Liver (tissue), 9 donors: ENCODE data around the gene RAB27B. TPM values are rescaled to one million over a fixed set of nuclear protein-coding genes. Genes with fewer than 3 reads are reported as not detected.

ENCODE experiments used
- DNase-seq: peaks from one replicate; pipeline ENCODE4 v3.0.0-alpha.2; 2017; ENCODE audit warnings: low spot score
- H3K27ac ChIP-seq, 2 donors: one replicate each; pipeline ENCODE4 v1.7.0; 2013; ENCODE audit warnings: inconsistent platforms in 2 of 2, low read length in 2 of 2, control low read depth in 1 of 2, low read depth in 1 of 2, mild to moderate bottlenecking in 1 of 2
- H3K27me3 ChIP-seq, 4 donors: one replicate each; pipeline versions ENCODE4 v1.6.1 to v1.7.0; 2013; ENCODE audit warnings: low read length in 3 of 4, inconsistent platforms in 1 of 4, mild to moderate bottlenecking in 1 of 4, moderate library complexity in 1 of 4; ENCODE audit not compliant: control insufficient read depth in 4 of 4, insufficient read depth in 4 of 4
- H3K36me3 ChIP-seq, 4 donors: one replicate each; pipeline versions ENCODE4 v1.6.1 to v1.7.0; 2013; ENCODE audit warnings: low read length in 3 of 4, mild to moderate bottlenecking in 3 of 4, low read depth in 1 of 4, moderate library complexity in 1 of 4; ENCODE audit not compliant: control insufficient read depth in 4 of 4, insufficient read depth in 3 of 4
- H3K4me1 ChIP-seq, 4 donors: one replicate each; pipeline versions ENCODE4 v1.6.1 to v1.7.0; 2013; ENCODE audit warnings: low read length in 3 of 4, mild to moderate bottlenecking in 3 of 4, moderate library complexity in 1 of 4; ENCODE audit not compliant: control insufficient read depth in 4 of 4, insufficient read depth in 4 of 4
- H3K4me3 ChIP-seq, 3 donors: one replicate each; pipeline versions ENCODE4 v1.6.1 to v1.7.0; 2013; ENCODE audit warnings: low read length in 3 of 3, control low read depth in 1 of 3, low read depth in 1 of 3, mild to moderate bottlenecking in 1 of 3
- H3K9ac ChIP-seq, 2 donors: one replicate each; pipeline ENCODE4 v1.7.0; 2013; ENCODE audit warnings: low read length in 2 of 2, mild to moderate bottlenecking in 2 of 2, moderate library complexity in 2 of 2, control low read depth in 1 of 2, low read depth in 1 of 2
- H3K9me3 ChIP-seq, 4 donors: one replicate each; pipeline versions ENCODE4 v1.6.1 to v1.7.0; 2013; ENCODE audit warnings: low read length in 3 of 4; ENCODE audit not compliant: control insufficient read depth in 4 of 4
- ATF3 ChIP-seq: IDR thresholded peaks from 2 replicates; pipeline ENCODE4 v1.6.1; 2016; ENCODE audit warnings: antibody characterized with exemption
- CTCF ChIP-seq: fragments of 150-350 bp; IDR thresholded peaks from 2 replicates; pipeline ENCODE4 v1.5.1; 2017; ENCODE audit warnings: improper control_type of control experiment, low read depth, low read length; ENCODE audit not compliant: missing input control
- EGR1 ChIP-seq, 2 donors: IDR thresholded peaks; 2 replicates each; pipeline ENCODE4 v1.6.1; 2016 to 2018; ENCODE audit warnings: antibody characterized with exemption in 2 of 2, low read depth in 2 of 2
- FOXA1 ChIP-seq: IDR thresholded peaks from 2 replicates; pipeline ENCODE4 v1.6.1; 2016; ENCODE audit warnings: antibody characterized with exemption
- FOXA2 ChIP-seq: IDR thresholded peaks from 2 replicates; pipeline ENCODE4 v1.6.1; 2016; ENCODE audit warnings: antibody characterized with exemption
- GABPA ChIP-seq, 2 donors: IDR thresholded peaks in 1 of 2; conservative IDR thresholded peaks in 1 of 2; 2 replicates each; pipeline ENCODE4 v1.6.1; 2016; ENCODE audit warnings: antibody characterized with exemption in 2 of 2, mild to moderate bottlenecking in 1 of 2, moderate library complexity in 1 of 2
- HNF4A ChIP-seq, 2 donors: conservative IDR thresholded peaks; 2 replicates each; pipeline ENCODE4 v1.6.1; 2016; ENCODE audit warnings: antibody characterized with exemption in 2 of 2, mild to moderate bottlenecking in 2 of 2
- HNF4G ChIP-seq: IDR thresholded peaks from 2 replicates; pipeline ENCODE4 v1.6.1; 2016; ENCODE audit warnings: antibody characterized with exemption
- JUND ChIP-seq, 2 donors: IDR thresholded peaks; 2 replicates each; pipeline ENCODE4 v1.6.1; 2016; ENCODE audit warnings: antibody characterized with exemption in 2 of 2
- MAX ChIP-seq: IDR thresholded peaks from 2 replicates; pipeline ENCODE4 v1.6.1; 2016; ENCODE audit warnings: antibody characterized with exemption
- NR2F2 ChIP-seq: IDR thresholded peaks from 2 replicates; pipeline ENCODE4 v1.6.1; 2016; ENCODE audit warnings: antibody characterized with exemption
- RAD21 ChIP-seq, 2 donors: IDR thresholded peaks; 2 replicates each; pipeline ENCODE4 v1.6.1; 2016; ENCODE audit warnings: antibody characterized with exemption in 2 of 2, mild to moderate bottlenecking in 2 of 2
- REST ChIP-seq: IDR thresholded peaks from 2 replicates; pipeline ENCODE4 v1.6.1; 2016; ENCODE audit warnings: antibody characterized with exemption, mild to moderate bottlenecking
- RXRA ChIP-seq, 2 donors: IDR thresholded peaks; 2 replicates each; pipeline ENCODE4 v1.6.1; 2017 to 2018; ENCODE audit warnings: antibody characterized with exemption in 2 of 2, mild to moderate bottlenecking in 1 of 2
- SP1 ChIP-seq: IDR thresholded peaks from 2 replicates; pipeline ENCODE4 v1.6.1; 2018; ENCODE audit warnings: antibody characterized with exemption, mild to moderate bottlenecking
- TAF1 ChIP-seq: conservative IDR thresholded peaks from 2 replicates; pipeline ENCODE4 v1.6.1; 2016; ENCODE audit warnings: antibody characterized with exemption, mild to moderate bottlenecking
- YY1 ChIP-seq: IDR thresholded peaks from 2 replicates; pipeline ENCODE4 v1.6.1; 2016; ENCODE audit warnings: antibody characterized with exemption, mild to moderate bottlenecking
- ZBTB33 ChIP-seq: IDR thresholded peaks from 2 replicates; pipeline ENCODE4 v1.6.1; 2016; ENCODE audit warnings: antibody characterized with exemption
- WGBS: extraction: QIAGEN DNeasy Blood & Tissue Kit; methylation state at CpG from one replicate; pipeline ENCODE4 v1.1.7; 2013; 5-methylcytosine and 5-hydroxymethylcytosine counted together
- polyA plus RNA-seq, 2 donors: library from polyadenylated mRNA; stranded (reverse) in 1 of 2; unstranded in 1 of 2; fragments of 200-250 nt in 1 of 2; fragments of >200 nt in 1 of 2; fragmentation: Nextera tagmentation in 1 of 2; extraction: Ambion mirVana in 1 of 2; gene quantifications; one replicate each; pipeline versions ENCODE4 v1.2.1 to v1.2.3, GENCODE V29; 2013 to 2015
- total RNA-seq, 2 donors: library from RNA; depleted of rRNA; stranded (reverse); fragments of >200 nt; gene quantifications; one replicate each; pipeline ENCODE4 v1.2.3, GENCODE V29; 2014
- donor health status: healthy.
- donor health status: healthy.
- donor health status: healthy.
- donor health status: healthy.
- donor health status: healthy.

RAB27B gene
- total and polyA plus RNA-seq, 4 donors, result 0.13 to 4.5 (median 0.24) TPM

GRCh38 chr18:54914816-54915215 lies 86.5 kb downstream of the RAB27B start:
- H3K9ac ChIP-seq, result no peak overlapping the region
- H3K4me3 ChIP-seq, result no peak overlapping the region
- no peaks in the 10 kb centered on the region for H3K9me3 ChIP-seq
- H3K27me3 ChIP-seq, result no peaks in the 10 kb centered on the region
- H3K4me1 ChIP-seq, result no peaks in the 10 kb centered on the region
- H3K27ac ChIP-seq, result no peak overlapping the region
- peaks cover 0 to 2% (median under 1%) of the 10 kb centered on the region in 4 donors for H3K36me3 ChIP-seq
- TF ChIP-seq ATF3 (no peak), HNF4A (conservative IDR thresholded peaks at IDR 0.05) (no peak), FOXA2 (no peak), CTCF (no peak), EGR1 (IDR thresholded peaks at IDR 0.05; ENCODE audit: low read depth in 2 of 2) (no peak), NR2F2 (no peak), RAD21 (IDR thresholded peaks at IDR 0.05) (no peak), REST (no peak), FOXA1 (no peak), YY1 (no peak), HNF4G (no peak), ZBTB33 (no peak), JUND (IDR thresholded peaks at IDR 0.05) (no peak), GABPA (IDR thresholded peaks at IDR 0.05 in 1 of 2, conservative IDR thresholded peaks at IDR 0.05 in 1 of 2) (no peak), SP1 (no peak), RXRA (IDR thresholded peaks at IDR 0.05) (no peak), TAF1 (no peak), MAX (no peak)
- DNase-seq, result no peak
- 92% methylated on average over 4 of the region's 4 CpGs for WGBS
